SKM-1 treated with dmso at 0.1 percent for 144 hours (cell line): ENCODE results near the gene PGPEP1.
"Not testable (repeated sequence)": the region's sequence is repeated elsewhere in the genome, so short reads cannot be mapped to it uniquely, and the experiment has no call there.

Source experiments
- DNase-seq: peaks from one replicate; lab custom pipeline; 2025; ENCODE audit not compliant: unreplicated experiment; lab: John Stamatoyannopoulos, UW

PGPEP1 gene

DNA sequence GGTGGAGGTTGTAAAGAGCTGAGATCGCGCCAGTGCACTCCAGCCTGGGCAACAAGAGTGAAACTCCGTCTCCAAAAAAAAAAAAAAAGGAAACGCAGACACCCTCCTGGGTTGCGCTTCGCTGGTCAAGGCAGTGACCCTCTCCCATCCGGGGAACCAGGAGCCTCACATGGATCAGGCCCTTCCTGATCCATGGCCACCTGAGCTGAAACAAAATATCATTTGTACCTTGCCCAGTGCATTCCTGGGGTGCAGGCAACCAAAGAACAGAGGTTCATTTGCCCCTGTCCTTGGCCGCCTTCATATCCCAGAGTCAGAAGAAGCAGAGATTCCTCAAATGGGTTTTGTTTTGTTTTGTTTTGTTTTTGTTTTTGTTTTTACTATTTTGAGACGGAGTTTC, 9.5 kb upstream of the PGPEP1 start:
- no peak for DNase-seq

DNA sequence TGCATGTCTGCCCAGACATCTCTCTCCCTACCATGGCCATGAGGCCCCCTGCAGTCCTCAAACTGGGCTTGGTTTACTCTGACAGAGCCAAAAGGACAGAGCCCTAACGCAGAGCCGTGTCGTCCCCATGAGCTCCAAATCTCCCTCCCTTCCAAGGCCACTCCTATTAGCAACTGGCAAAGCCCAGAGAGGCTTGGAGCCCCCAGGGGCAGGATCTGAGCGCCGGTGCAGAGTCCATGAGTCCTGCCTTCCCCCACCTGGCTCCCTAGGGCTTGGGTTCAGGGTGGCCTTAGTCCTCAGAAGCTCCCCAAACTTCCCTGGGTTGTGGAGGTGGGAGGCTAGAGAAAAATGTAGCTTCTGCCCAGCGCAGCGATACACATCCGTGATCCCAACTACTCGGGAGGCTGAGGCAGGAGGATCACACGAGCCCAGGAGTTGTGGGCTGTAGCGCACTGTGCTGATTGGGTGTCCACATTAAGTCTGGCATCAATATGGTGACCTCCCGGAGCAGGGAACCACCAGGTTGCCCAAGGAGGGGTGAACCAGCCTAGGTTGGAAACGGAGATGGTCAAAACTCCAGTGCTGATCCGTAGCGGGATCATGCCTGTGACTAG, 7.4 kb upstream of the PGPEP1 start:
- DNase-seq: no peak

DNA sequence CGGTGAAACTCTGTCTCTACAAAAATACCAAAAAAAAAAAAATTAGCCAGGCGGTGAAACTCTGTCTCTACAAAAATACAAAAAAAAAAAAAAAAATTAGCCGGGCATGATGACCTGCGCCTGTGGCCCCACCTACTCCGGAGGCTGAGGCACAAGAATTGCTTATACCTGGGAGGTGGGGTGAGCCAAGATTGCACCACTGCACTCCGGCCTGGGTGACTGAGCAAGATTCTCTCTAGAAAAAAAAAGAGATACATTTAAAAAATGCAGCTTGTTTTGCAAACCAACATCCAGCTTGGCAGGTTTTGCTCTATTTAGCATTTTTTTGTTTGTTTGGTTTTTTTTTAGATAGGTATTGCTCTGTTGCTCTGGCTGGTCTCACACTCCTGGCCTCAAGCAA, 6.7 kb upstream of the PGPEP1 start:
- DNase-seq: no peak

DNA sequence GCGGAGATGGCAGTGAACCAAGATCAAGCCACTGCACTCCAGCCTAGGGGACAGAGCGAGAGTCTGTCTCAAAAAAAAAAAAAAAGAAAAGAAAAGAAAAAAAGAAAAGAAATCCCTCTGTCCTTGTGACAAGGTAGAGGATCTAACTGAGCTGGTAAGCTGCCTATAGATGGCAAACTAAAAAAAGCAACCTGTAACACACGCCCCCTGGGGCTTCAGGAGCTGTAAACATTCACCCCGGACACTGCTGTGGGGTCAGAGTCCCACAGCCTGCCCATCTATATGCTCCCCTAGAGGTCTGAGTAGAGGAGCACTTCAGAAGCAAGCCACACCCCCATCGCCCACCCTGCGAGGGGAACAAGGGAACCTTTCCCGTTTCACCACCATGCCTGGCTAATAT, 4.3 kb upstream of the PGPEP1 start:
- DNase-seq: no peak

DNA sequence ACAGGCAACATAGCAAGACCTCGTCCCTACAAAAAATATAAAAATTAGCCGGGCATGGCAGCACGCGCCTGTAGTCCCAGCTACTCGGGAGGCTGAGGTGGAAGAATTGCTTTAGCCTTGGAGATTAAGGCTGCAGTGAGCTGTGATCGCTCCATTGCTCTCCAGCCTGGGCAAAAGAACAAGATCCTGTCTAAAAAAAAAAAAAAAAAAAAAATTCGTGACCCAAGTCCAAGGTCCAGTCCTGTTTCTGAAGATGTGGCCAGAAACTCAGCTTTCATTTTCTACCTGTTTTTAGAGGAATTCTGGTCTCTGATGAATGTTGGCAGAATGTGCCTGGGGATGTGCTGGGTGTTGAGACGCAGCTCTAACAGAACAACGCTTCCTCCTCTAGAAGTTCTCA, 1.9 kb upstream of the PGPEP1 start:
- no peak for DNase-seq

DNA sequence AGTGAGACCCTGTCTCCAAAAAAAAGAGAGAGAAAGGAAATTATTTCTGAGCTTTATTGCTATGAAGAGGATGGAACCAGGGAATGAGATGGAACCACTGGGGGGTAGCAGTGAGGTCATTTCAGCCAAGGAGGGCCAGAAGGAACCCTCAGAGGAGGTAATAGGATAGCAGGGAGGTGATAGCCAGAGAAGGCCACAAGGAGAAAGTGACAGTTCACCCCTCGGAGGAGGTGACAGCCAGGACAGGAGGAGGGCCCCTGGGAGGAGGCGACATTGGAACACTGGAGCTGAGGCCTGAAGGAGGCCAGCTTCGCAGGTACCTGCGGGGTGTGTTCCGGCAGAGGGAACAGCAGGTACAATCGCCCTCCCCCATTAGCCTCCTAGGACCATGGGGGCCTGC, 675 bp upstream of the PGPEP1 start:
- peak; percentile 30 for DNase-seq

DNA sequence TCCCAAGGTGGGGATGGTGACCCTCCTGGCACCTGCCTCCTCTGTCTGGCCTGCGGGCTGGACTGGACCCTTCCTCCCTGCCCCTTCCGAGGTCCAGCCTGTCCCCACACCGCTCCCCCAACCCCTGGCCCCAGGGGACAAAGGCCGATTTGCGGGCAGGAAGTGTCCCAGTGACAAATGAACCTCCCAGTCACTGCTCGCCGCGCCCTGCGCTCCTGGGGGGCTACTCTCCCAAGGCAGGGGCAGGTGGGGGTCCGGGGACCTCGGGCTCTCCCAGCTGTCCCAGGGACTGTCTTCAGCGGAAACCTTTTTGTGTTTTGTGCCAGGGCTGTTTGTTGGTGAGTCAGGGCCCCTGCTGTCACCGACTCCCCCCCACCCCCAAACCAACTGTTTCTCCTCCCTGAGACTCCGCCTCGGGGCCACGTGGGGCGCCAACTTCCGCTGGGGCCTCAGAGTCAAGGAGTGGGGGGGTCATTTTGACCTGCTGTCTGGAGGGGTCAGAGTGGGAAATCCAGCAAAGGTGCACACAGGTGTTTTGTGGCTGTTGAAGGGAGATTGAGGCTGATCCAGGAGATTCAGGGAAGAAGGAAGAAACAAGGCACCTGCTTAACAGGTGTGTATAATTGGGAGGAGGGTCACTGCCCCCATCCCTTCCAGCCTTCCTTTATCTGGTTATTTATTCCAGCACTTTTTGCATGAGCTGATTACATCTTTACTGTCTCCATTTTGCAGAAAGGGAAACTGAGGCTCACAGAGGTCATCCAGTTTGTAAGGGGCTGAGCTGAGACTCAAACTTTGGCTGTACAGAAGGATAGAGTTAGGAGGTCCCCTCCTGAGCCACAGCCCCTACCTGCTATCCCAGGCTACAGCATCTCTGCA, 831 bp downstream of the PGPEP1 start:
- peak; percentile 41 for DNase-seq

DNA sequence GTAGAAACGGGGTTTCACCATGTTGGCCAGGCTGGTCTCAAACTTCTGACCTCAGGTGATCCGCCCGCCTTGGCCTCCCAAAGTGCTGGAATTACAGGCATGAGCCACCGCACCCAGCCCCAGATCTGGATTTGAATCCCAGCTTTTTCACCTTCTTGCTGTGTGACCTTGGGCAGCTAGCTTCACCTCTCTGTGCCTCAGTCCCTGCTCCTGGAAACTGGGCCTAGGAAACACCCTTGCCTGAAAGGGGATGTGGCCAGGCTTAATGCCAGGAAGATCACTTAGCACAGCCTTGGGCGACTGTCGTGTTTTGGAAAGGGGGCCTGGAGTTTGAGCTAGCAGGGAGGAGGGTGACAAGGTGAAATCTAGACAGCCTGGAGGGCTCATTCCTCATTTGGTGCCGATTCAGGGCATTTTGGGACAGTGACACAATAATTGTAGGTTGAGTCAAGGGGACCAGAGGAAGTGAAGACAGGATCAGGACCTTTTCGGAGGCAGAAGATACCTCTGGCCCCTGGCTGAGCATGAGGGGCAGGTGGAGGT, 1.8 kb downstream of the PGPEP1 start:
- no peak for DNase-seq

DNA sequence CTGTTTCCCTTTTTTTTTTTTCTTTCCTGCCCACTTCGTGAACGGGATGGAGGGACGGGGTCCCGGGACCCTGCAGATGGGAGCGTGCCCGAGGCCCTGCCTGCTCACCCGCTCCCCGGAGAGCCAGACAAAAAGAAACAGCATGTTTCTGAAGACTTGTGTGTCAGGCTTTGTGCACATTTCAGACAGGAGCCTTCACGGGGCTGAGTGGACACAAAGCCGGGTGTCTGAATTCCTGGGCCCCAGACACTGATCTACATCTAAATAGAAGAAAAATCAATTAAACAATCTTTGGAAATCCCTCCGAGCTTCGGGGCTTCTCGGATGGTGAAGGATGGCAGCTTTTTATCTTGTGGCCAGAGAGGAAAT, 4.2 kb downstream of the PGPEP1 start:
- DNase-seq: no peak

DNA sequence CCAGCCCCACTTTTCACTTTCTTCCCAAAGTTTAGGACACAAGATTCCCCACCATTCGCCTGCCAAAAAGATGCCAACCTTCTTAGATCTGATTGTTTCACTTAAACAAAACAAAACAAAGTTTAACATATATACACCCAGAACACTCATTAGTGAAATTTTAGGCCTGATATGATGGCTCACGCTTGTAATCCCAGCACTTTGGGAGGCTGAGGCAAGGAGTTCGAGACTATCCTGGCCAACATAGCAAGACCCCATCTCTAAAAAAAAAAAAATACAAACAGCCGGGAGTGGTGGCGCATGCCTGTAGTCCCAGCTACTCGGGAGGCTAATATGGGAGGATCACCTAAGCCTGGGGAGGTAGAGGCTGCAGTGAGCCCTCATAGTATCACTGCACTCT, 4.9 kb downstream of the PGPEP1 start:
- no peak for DNase-seq

DNA sequence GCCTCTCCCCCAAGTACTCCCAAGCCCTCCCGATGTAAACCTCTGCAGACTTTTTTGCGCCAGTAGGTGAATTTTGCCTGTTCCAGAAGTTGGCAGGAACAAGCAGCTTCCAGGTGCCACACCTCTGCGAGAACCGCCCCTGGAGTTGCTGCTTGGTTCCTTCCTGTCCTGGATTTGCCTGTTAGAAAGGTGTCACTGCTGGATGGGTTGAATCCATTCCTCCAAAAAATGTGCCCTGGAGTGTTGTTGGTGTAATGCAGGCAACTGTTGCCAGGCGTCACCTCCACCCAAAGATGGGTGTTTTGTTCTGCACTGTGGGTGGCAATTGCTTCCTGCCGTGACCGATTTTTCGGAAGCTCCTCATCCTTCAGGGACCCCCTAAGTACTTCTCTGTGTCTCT, 5.7 kb downstream of the PGPEP1 start:
- no peak for DNase-seq

DNA sequence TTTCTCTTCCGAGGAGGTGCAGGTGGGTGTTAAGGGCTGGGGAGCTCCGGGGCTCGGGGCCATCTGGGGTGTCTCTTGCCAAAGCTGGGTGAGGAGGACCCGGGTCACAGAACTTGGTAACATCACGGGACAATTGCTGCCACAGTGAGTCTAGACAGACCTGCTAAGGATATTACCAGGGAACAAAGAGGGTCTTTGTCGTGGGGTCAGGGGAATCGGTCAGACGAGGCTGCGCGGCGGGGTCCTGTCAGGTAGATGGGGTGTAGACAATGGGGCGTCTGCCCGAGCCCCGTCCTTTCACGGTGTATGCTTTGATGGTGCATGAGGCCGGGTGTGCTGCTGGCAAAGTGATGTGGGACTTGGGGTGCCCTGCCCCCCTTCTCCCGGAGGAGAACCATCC, 7.8 kb downstream of the PGPEP1 start:
- no peak for DNase-seq

DNA sequence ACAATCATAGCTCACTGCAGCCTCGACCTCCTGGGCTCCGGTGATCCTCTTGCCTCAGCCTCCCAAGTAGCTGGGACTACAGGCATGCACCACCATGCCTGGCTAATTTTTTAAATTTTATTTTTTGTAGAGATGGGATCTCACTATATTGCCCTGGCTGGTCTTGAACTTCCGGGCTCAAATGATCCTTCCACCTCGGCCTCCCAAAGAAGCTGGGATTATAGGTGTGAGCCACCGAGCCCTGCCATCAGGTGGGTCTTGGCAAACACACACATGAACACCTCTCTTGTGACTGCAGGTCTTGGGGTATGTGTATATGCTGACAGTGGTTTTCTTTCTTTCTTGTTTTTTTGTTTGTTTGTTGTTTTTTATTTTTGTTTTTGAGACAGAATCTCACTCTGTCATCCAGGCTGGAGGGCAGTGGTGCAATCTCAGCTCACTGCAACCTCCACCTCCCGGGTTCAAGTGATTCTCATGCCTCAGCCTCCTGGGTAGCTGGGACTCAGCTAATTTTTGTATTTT, 8.5 kb downstream of the PGPEP1 start:
- not testable (repeated sequence) for DNase-seq

DNA sequence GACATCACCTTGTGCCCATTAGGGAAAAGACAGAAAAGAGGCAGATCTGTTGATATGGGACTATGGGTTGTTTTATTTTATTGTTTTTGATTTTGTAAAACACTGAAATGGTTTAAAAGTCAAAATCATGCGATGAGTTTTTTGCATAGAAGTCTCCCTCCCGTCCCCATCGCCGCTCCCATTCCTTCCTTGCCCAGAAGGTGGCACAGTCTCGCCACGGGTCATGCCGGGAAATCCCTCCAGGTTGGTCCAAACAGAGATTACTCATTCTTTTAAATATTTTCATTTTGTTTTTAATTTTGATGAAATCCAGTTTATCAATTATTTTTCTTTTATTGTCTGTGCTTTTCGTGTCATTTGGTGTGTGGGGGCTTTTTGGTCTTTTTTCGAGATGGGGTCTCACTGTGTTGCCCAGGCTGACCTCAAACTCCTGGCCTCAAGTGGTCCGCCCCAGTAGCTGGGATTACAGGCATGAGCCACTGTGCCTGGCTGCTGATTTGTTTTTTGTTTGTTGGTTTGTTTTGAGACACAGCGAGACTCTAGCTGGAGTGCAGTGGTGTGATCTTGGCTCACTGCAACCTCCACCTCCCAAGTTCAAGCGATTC, 9.2 kb downstream of the PGPEP1 start:
- DNase-seq: peak; percentile 13

DNA sequence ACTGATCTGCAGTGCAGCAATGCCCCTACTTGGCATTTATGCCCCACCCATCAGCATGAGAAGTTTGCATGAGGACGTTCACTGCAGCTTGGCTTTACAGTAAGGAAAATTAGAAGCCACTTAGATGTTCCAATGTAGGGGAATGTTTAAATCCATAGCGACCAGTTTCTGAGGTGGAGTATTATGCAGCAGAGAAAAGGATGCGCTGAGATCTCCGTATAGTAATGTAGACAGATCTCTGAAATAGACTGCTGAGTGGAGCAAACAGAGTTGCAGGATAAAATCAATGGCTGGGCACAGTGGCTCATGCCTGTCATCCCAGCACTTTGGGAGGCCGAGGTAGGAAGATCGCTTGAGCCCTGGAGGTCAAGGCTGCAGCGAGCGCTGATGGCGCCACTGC, 10.1 kb downstream of the PGPEP1 start:
- no peak for DNase-seq

DNA sequence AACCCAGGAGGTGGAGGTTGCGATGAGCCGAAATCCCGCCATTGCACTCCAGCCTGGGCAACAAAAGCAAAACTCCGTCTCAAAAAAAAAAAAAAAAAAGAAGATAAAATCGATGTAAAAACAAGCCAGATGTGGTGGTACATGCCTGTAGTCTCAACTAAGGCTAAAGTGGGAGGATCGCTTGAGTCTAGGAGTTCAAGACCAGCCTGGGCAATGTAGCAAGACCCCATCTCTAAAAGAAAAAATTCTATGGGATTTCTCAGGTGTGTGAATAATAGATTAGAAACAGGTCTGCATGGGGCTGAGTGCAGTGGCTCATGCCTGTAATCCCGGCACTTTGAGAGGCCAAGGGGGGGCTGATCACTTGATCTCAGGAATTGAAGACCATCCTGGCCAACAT, 11.1 kb downstream of the PGPEP1 start:
- DNase-seq: no peak

DNA sequence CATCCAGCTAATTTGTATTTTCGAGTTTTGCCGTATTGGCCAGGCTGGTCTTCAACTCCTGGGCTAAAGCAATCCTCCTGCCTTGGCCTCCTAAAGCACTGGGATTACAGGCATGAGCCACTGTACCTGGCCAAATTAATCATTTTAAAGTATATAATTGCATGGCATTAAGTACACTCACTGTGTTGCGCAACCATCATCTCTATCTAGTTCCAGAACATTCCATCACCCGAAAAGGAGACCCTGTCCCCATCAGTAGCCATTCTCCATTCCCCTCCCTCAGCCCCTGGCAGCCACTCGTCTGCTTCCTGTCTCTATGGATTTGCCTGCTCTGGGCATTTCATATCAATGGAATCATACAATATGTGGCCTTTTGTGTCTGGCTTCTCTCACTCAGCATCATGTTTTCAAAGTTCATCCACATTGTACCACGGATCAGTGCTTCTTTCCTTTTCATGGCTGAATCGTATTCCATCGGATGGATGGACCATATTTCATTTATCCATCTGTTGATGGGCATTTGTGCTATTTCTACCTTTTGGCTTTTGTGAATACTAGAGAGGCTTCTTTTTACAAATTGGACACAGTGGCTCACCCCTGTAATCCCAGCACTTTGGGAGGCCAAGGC, 13.1 kb downstream of the PGPEP1 start:
- no peak for DNase-seq

DNA sequence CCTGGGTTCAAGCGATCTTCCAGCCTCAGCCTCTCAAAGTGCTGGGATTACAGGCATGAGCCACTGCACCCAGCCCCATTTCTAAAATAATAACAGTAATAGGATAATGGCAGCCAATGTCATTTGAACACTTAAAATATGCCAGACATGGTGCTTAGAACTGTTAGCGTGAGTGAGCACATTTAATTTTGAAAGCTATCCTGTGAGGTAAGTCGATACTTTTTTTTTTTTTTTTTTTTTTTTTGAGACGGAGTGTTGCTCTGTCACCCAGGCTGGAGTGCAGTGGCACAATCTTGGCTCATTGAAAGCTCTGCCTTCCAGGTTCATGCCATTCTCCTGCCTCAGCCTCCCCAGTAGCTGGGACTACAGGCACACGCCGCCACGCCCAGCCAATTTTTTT, 14.3 kb downstream of the PGPEP1 start:
- not testable (repeated sequence) for DNase-seq

DNA sequence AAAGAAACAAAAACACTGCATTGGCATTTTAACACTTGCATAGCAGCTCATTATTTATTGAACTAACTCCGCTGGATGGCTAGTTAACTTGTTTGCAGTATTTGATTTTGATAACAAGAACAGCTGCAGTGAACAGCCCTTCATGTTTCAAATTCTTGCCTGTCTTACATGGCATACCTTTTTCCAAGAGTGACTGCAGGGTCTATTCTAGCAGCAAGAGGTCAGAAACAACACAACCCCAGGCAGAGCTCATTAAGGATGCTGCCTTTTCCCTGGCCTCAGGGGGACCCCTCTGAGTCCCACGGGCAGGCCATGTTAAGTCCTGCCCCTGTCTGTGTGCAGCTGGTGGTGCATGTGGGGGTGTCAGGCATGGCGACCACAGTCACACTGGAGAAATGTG, 16.6 kb downstream of the PGPEP1 start:
- DNase-seq: no peak

DNA sequence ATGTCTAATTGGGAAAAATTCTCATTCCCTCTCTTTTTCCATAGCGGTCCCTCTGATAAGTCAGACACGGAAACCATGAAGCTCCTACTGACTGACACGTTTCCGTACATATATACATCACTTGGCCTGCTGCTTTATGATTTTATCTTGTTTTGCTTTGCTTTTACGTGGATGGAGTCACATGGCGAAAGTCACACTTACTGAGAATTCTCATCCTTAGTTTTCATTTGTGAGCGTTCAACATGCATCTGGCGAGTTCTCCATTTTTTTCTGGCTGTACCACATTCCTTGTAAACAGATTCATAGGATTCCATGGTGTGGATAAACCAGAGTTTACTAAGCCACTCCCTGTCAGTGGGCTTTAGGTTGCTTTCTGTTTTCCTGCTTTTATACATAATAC, 21.2 kb downstream of the PGPEP1 start:
- DNase-seq: no peak

DNA sequence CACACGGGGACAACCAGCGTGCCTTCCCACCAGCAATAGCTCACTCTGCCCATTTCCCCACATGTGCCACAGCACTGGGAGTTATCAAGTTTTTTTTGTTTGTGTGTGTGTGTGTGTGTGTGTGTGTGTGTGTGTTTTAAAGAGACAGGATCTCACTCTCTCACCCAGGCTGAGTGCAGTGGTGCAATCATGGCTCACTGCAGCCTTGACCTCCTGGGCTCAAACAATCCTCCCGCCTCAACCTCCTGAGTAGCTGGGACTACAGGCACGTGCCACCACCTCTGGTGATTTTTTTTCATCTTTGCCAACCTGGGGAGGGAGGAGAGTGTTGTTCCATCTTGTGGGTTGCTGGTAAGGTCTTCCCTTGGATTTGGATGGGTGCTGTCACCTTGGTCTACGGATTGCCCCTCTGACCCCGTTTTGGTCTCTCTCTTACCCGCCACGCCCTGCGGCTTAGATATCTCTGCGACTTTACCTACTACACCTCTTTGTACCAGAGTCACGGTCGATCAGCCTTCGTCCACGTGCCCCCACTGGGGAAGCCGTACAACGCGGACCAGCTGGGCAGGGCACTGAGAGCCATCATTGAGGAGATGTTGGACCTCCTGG, 22.6 kb downstream of the PGPEP1 start:
- no peak for DNase-seq
